HG03521 (cell line): Measurements from ENCODE around the gene ZHX3.
"Not testable (repeated sequence)": the region's sequence is repeated elsewhere in the genome, so short reads cannot be mapped to it uniquely, and the experiment has no call there.

Experiments used
- ATAC-seq: cut with Tn5 transposase; IDR thresholded peaks from one replicate; pipeline ENCODE4 v1.9.1; 2021; ENCODE audit warnings: mild to moderate bottlenecking, moderate library complexity; ENCODE audit not compliant: unreplicated experiment

Gene ZHX3

DNA sequence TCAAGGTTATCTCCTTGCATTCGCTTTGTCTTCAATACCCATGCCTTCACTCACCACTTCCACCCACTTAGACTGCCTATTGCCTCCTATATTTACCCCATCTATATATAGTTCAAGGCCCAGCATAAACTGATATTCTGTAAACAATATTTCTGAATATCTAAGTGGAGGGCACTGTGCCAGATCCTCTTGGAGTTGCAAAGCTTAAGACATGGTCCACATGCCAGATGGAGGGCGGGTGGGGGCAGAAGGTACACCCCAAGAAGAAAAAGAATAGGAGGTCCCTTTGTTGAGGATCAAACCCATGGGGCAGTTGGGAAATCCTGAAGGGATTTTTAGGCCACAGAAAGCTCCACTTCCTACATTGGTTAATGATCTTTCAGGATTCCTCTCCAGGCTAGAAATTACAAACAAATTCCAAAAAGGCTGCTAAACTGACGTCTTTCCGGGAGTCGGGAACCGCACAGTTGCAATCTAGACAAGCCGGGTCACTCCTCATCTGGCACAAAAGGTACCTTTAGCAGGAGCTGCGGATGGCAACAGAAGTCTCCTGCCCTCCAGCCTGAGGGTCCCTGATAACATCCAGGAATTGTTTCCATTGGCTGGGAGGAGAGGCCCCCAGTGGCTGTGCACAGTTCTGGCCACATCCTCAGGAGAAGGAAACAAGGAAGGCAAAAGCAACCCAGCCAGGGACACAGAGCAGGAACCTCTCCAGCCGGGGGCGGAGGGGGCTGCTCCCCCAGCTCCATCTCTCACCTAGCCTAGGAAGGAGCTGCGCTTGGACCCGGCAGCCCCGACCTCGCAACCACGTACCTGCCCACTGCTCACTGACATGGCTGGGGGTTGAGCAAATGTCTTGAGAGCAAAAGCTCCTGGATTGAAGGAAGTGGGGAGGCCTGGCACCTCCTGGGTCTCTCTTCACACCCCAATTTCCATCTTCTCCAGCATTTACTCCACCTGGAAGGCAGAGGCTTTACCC is 17.2 kb upstream of the ZHX3 start:
- no peak for ATAC-seq

DNA sequence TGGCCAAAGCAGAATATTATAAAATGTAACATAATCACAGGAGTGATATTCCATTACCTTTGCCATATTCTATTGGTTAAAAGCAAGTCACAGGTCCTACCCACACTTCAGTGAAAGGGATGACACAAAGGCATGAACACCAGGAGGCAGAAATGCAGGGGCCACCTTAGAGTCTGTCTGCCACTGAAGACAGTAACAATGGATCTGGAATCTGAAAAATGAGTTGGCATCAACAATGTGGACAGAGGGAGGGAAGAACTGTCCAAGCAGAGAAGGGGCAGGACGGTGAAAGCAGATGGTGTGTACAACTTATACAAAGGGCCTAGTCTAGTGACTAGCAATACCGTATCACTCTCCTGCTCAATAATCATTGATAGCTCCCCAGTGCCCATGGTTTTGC is 16.5 kb upstream of the ZHX3 start:
- ATAC-seq = no peak

DNA sequence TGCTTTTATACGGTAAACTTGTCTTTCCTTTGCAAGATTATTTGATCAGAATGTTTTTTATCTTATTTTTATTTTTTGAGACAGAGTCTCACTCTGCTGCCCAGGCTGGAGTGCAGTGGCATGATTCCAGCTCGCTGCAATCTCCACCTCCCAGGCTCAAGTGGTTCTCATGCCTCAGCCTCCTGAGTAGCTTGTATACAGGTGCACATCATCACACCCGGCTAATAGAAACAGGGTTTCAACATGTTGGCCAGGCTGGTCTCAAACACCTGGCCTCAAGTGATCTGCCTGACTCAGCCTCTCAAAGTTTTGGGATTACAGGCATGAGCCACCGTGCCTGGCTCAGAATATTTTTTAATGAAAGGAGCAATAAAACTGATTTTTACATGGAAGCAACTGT is 14.2 kb upstream of the ZHX3 start:
- ATAC-seq = no peak

DNA sequence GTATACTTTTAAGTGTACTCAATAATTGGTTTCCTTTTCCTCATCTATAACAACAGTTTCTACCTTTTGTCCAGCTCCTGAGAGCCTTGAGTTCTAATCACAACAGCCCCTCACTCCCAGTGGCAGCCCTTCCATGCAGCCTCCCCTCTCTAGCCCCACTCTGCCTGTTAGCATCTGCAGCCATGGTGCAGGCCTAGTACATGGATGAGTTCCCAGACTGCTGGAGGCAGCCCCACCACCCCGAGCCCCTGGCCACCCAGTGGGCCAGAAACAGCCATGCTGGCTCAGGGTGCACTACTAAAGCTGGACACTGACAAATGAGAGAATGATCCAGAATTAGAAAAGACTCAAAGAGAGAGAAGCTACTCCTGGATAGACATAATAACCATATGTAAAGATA is 13.4 kb upstream of the ZHX3 start:
- no peak for ATAC-seq

DNA sequence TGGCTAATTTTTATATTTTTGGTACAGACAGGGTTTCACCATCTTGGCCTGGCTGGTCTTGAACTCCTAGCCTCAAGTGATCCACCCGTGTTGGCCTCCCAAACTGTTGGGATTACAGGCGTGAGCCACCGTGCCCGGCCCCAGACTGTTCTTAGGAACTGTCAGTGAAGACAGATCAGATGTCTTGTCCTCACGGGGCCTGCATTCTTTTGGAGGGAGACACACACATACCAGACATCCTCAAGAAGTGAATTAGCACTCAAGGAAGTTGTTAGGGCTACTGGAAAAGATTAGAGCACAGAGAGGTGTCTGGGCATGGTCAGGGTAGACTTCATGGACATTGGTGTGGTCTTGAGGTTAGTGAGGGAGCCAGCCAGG is 12.8 kb upstream of the ZHX3 start:
- ATAC-seq = no peak

DNA sequence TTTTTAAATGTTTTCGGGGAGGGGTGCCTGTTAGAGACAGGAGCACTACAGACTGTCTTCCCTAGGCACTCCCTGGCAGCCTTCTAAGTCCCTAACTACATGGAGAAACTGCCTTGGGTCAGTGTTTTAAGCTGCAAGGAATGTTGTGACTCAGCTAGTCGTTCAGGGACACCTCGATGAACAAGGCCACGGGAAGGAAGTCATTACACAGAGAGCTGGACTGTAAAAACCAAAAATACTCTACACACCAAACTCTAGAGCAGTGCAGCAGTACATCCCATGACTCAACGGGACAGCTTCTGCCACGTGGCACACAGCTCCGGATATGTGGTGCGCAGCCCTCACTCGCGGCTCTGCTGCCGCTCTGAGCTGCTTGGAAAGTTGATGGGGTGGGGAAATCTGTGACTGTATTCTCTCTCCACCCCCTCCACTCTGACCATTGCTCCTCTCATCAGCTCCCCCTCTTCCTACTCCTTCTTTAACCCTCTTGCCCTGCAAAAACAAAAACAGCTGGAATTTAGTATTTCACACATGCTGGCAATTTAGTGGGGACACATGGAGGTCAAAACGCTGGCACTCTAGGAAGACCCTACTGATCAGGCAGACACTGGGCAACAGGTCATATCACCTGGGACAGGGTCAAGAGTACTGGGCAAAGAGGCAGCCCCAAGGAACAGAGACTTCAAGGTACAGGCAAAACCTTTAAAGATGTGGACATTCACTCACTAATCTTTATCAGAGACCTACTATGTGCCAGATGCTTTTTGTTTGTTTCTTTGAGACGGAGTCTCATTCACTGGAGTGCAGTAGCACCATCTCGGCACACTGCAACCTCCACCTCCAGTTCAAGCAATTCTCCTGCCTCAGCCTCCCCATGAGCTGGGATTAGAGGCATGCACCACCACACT is 12.2 kb upstream of the ZHX3 start:
- peak; percentile 62 for ATAC-seq

DNA sequence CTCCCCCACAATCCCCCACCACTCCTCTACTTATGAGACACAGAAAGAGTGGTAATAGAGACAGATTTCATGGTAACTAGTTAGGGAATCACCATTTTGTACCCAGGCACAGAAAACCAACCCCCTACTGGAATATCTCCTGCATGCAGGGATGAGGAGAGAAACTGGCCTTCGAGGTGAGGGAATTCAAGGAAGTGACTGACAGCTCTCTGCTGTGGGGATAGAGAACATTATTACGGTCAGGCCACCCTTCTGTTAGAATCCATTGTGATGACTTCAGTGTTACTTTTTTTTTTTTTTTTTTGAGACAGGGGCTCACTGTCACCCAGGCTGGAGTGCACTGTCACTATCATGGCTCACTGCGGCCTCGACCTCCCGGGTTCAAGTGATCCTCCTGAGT is 9.6 kb upstream of the ZHX3 start:
- no peak for ATAC-seq

DNA sequence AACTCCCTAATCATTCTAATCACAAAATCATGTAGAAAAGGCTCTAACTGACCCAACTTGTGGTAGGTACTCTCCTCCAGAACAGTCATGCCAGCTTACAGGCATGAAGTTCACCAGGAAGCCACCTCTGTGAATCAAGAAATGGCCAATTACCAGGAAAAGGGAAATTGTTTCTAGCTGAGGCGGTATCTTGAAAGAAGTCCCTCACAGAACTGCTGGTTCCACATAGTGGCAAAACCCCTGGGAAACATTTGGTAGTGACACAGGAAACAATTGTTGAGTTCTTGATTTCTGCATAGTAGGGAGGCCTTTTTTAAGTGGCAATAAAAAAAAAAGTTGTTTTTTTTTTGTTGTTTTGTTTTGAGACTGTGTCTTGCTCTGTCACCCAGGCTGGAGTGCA is 3.4 kb upstream of the ZHX3 start:
- no peak for ATAC-seq

DNA sequence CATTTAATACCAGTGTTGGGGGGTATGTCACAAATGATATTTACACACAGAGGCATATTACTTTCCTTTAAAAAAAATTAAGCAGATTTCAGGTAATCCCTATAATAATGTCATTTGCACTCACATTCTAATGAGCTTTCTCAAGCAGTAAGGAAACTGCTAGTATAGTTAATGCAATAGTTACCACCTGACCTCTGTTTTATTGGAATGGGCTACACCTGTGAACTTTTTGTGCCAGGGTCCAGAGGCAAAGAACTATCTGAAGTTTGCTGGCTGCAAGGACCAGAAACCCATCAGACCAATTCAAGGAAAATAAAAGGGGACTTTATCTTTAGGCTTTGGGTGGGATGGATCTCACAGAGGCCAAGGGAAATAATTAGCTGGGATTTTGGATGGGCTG is 2.9 kb upstream of the ZHX3 start:
- no peak for ATAC-seq

DNA sequence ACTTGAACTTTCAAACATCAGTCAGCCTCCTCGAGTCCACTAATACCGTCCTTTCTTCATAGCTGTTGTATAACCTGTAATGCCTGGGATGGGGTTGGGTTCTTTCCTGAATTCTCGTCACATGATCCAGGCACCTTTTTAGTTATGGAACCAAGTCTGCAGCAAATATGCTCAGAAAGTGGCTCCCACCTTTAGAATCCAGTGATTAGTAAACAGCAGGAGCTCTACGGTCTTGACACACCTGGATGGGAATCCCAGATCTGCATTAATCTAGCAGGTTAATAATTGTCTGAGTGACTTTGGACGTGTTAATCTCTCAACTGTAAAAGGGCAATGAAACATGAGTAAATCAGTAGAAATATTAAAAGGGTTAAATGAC is 729 bp upstream of the ZHX3 start:
- ATAC-seq = no peak

DNA sequence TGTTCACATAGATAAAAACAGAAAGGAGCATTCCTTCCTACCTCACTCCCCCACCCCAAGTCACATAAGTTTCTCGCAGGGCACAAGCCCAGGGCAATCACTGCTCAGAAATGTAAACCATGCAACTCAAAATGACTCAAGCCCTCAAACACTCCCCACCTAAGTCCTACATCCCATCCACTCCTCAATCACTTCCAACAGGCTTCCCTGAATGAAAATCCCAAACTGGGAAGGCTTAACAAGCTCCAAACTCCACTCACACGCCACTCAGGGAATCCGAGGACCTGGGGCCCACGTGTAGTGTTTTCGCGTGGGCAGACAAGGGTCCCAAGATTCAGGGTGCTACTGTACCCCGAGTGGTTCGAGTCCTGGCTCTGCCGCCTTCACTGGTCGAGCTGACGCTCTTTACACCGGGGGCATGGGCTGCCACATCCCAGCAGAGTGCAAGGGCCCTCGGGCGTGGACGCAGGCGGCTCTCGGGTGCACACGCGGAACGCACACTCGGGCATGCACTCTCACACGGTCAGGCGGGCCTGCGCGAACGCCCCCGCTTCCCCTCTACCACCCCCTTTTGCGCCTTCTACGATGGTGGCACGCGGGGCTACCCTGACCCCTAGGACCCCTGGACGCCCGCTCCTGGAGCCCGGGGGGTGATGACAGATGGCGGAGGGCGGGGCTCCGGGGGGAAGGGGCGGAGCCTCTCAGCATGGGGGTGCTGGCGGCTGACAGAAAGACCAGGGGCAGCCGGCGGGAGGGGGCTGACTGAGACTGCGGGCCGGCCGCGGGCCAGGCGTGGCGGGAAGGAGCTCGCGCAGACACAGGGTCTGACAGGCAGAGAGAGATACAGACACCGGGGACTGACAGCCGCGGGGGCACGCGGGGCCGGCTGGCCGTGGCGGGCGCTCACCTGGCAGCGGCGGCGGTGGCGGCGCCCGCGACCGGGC is 657 bp downstream of the ZHX3 start:
- peak; percentile 48 for ATAC-seq

DNA sequence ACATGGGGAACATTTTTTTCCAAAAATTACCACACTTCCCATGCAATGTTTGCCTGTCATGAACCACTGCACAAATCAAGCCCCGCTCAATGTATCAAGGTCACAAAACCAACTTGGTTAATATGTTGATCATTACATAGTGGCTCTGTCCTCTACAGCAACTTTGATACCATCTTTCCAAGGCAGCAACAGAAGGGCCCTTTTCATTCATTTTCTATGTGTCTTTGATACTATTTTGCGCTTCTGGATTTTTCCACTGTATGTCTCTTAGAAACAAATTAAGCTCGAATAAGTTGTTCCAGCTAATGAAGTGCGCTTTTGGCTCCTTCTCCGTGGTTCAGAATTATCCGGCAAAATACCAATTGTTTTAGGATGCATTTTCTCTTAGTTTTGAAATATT is 1.5 kb downstream of the ZHX3 start:
- ATAC-seq = no peak

DNA sequence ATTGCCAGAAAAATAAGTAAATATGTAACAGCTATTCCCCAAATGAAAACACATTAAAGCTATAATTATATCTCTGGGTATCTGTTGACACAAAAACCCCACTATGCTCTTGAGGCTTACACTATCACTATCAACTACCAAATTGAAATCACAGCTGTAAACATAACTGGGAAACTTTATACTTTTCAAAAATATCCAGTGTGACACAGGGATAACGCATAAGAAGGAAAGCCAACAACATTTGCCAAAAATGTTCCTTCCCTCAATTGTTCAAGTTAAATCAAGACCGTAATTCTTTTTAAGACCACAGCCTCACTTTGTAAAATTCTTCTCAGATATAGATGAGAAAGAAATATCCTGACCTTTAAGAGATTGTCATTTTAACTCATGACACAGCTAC is 3.1 kb downstream of the ZHX3 start:
- ATAC-seq = no peak

DNA sequence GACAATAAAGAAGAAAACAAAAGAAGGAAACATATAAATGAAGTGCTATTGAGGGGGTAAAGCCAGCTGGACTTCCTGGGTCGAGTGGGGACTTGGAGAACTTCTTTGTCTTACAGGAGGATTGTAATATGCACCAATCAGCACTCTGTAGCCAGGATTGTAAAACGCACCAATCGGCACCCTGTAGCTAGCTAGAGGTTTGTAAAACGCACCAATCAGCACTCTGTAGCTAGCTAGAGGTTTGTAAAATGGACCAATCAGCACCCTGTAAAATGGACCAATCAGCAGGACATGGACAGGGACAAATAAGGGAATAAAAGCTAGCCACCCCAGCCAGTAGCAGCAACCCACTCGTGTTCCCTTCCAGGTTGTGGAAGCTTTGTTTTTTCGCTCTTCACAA is 5.5 kb downstream of the ZHX3 start:
- ATAC-seq = not testable (repeated sequence)

DNA sequence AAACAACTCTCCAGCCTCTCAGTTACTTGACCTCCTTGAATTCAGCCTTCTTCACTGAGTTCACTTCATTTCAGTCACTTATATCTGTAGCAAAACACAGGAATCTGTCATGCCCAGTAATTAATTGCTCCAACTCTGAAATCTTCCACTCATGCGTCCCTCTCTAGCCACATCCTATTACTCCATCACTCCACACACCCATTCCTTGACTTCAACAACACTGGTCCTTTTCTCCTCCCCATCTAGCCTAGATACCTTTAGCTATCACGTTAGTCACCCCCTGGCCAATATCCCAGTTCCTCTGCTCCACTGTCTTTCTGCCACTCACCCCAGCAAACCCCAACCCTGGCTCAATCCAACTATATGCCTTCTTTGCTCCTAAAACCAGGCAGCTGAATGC is 7.7 kb downstream of the ZHX3 start:
- no peak for ATAC-seq

DNA sequence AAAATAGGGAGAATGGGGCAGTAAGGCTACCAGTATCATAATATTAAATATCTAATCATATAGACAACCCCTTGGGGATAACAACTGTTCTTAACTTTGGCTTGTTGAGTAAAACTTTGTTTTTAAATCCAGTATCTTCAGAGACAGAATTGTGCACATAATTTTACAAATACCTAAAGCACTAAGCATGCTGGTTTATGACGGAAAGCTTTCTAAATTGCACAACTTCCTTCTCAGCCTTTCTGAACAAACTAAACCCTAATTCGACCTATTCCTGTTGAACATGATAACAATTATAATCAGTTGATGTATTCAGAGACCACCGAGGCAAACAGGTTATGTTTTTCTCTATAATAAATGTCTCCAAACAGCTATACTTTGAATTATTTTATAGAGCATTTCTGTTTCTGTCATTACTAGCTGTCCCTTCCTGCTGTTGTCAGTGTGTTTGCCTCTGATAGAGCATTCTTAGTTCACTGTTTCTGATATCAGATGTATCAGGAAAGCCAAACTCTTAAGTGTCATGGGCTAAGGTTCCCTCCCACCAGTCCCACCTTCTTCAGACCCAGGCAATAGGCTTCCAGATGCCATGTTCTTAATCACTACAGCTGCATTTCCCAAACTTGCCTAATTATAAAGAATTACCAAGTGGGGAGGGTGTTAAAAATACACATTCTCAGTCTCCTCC is 8.7 kb downstream of the ZHX3 start:
- no peak for ATAC-seq

DNA sequence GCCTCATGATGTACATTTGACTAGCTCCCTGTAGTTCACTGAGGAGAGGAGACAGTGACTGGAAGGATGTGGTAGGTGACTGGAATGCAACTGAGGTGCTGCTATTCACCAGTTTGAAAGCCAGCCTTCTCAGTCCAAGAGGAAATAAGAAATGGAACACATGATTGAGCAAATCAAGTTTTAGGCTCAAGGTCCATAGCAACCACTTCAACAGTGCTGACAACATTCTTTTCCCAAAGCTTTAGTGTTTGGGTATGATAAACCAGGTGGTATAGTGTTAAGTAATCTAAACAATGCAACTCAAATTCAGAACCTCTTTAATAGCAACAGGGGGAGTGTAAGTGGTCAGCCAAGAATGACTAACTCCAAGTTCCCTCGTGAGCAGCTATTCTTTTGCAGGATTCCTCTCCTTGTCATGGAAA is 9.2 kb downstream of the ZHX3 start:
- no peak for ATAC-seq

DNA sequence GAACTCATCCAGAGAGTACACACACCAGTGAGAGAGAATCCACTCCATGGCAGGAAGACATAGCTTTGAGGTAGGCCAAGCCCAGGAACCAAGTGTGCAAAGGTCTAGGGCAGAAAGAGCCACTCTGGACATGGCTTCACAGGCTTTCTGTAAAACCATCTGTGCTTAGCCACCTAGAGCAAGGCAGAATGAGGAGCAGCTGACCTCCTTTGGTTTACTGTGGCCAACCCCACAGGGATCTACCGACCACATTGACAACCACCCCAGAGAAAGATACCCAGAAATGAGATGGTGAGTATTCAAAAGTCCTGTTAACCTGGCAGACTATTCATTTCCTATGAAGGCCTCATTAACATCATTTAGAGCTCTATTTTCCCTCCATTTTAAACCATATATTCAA is 10.5 kb downstream of the ZHX3 start:
- no peak for ATAC-seq

DNA sequence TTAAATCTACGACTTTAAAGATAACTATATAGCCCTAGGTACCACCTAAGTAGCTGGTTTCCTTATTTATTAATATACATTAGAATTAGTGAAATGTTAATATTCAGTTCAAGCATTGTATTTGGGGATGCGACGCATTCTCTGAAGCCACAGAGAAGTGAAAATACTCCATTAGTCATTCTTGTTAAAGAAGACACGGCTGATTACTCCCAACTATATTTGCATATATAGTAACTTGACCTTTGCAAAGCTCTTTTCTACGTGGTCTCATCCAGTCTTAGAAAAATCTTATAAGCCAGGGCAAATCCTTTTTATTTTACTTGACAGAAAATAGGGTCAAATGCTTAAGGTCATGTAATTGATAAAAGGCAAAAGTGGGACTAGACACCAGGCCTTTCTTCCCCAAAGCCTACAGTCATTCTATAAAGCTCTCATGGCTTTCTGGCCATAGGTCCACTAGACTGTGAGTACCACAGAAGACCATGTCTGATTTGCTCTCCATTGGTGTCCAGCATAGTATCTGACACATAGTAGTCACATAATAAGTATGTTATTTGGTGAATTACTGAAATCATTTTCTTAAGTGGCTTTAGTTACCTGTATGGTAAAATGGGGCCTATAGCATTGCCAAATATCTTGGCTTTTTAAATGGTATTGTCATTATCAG is 11.3 kb downstream of the ZHX3 start:
- ATAC-seq = peak; percentile 86
